K562 (cell line): Measurements from ENCODE around the gene FTH1. TPM values are rescaled to one million over a fixed set of nuclear protein-coding genes. Genes with fewer than 3 reads are reported as not detected.

Experiments used
- BCL6 ChIP-seq: fragments of 250-450 bp; sonication (Bioruptor Pico); IDR thresholded peaks from 2 replicates; pipeline ENCODE4 v1.4.0; 2020
- ETS2 ChIP-seq: IDR thresholded peaks from 2 replicates; pipeline ENCODE4 v1.6.1; 2016; ENCODE audit warnings: borderline replicate concordance, missing genetic modification characterization, mild to moderate bottlenecking, moderate library complexity, missing compliant biosample characterization; ENCODE audit not compliant: poor library complexity, severe bottlenecking
- EWSR1 ChIP-seq: fragments of 450-650 bp; IDR thresholded peaks from 2 replicates; pipeline ENCODE4 v1.6.1; 2018; ENCODE audit warnings: borderline replicate concordance, mild to moderate bottlenecking, low read depth, moderate library complexity; ENCODE audit not compliant: partially characterized antibody
- MTA2 ChIP-seq: fragments of 450-650 bp; IDR thresholded peaks from 2 replicates; pipeline ENCODE4 v1.6.1; 2016; ENCODE audit warnings: low read depth
- ZNF318 ChIP-seq, 2 experiments: fragments of 450-650 bp; IDR thresholded peaks; 2 replicates each; pipeline ENCODE4 v1.6.1; 2016; ENCODE audit warnings: mild to moderate bottlenecking in 2 of 2, borderline replicate concordance in 1 of 2, low read depth in 1 of 2, moderate library complexity in 1 of 2
- polyA plus RNA-seq, 8 experiments: library from polyadenylated mRNA; depleted of rRNA in 4 of 8; stranded (reverse) in 5 of 8; unstranded in 3 of 8; fragments of >200 nt; fragmentation: Nextera tagmentation in 2 of 8; fragmentation: Illumina TruSeq in 1 of 8; extraction: Ambion mirVana in 2 of 8; extraction: Trizol in 1 of 8; gene quantifications; 2 replicates each; pipeline versions ENCODE4 v1.2.1 to v1.2.3, GENCODE V29; 2011 to 2014; ENCODE audit warnings: inconsistent platforms in 1 of 8, missing spikeins in 1 of 8
- total RNA-seq, 7 experiments: library from RNA; depleted of rRNA in 6 of 7; stranded (reverse); fragments of >200 nt in 6 of 7; fragmentation: Illumina TruSeq in 2 of 7; extraction: Trizol in 2 of 7; gene quantifications; 2 replicates each; pipeline versions ENCODE4 v1.2.1 to v1.2.3, GENCODE V29; 2011 to 2021; ENCODE audit warnings: low replicate concordance in 1 of 7
- TF ChIP-seq, protein P1 (sequence below): fragments of 250-450 bp; sonication (Bioruptor Pico); IDR thresholded peaks from 2 replicates; pipeline ENCODE4 v1.4.0; 2020; ENCODE audit warnings: mild to moderate bottlenecking, moderate library complexity, borderline replicate concordance

The FTH1 gene
- total and polyA plus RNA-seq, 9 of the 15 experiments (the other 6 are each of a cell fraction or from before 2014, with no cell fraction given) = 370 to 3,146 (median 802) TPM

DNA sequence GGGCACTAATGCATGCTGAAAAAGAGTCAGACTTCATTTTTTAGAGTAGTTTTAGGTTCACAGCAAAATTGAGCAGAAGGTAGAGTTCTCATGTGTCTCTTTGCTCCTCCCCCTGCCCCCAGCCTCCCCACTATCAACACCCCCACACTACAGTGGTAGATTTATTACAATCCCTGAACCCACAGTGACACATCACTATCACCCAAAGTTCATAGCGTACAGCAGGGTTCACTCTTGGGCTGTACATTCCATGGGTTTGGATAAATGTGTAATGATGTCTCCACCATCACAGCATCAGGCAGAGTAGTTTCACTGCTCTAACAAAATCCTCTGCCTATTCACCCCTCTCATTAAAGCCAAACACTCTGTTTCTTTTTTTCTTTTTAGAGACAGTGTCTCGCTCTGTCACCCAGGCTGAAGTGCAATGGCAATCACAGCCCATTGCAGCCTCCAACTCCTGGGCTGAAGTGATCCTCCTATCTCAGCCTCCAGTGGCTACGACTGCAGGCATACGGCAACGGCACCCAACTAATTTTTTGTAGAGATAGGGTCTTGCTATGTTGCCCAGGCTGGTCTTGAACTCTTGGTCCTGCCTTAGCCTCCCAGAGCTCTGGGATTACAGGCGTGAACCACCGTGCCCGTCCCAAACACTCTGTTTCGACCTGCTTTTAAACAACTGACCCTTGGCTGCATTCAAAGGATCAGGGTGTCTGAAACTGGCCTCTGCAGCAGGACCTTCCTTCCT is 13.2 kb downstream of the FTH1 start (continued):
- TF ChIP-seq, protein P1, sequence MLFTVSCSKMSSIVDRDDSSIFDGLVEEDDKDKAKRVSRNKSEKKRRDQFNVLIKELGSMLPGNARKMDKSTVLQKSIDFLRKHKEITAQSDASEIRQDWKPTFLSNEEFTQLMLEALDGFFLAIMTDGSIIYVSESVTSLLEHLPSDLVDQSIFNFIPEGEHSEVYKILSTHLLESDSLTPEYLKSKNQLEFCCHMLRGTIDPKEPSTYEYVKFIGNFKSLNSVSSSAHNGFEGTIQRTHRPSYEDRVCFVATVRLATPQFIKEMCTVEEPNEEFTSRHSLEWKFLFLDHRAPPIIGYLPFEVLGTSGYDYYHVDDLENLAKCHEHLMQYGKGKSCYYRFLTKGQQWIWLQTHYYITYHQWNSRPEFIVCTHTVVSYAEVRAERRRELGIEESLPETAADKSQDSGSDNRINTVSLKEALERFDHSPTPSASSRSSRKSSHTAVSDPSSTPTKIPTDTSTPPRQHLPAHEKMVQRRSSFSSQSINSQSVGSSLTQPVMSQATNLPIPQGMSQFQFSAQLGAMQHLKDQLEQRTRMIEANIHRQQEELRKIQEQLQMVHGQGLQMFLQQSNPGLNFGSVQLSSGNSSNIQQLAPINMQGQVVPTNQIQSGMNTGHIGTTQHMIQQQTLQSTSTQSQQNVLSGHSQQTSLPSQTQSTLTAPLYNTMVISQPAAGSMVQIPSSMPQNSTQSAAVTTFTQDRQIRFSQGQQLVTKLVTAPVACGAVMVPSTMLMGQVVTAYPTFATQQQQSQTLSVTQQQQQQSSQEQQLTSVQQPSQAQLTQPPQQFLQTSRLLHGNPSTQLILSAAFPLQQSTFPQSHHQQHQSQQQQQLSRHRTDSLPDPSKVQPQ (CRISPR knock-in tag) = no peak
- TF ChIP-seq EWSR1 (no peak), BCL6 (no peak), ZNF318 (IDR thresholded peaks at IDR 0.05; ENCODE audit: borderline replicate concordance in 1 of 2, low read depth in 1 of 2) (no peak), MTA2 (no peak), ETS2 (tag) (no peak)
